Brain pericyte (primary cell): ENCODE measurements around the gene CARS2.
A peak's percentile ranks its signal among the peaks of the same experiment; 100 is the strongest.
"Not testable (repeated sequence)": the region's sequence is repeated elsewhere in the genome, so short reads cannot be mapped to it uniquely, and the experiment has no call there.

Experiments used
- DNase-seq: peaks from one replicate; pipeline ENCODE4 v3.0.0-alpha.2; 2012; ENCODE audit warnings: low read depth, low spot score

CARS2 gene

DNA sequence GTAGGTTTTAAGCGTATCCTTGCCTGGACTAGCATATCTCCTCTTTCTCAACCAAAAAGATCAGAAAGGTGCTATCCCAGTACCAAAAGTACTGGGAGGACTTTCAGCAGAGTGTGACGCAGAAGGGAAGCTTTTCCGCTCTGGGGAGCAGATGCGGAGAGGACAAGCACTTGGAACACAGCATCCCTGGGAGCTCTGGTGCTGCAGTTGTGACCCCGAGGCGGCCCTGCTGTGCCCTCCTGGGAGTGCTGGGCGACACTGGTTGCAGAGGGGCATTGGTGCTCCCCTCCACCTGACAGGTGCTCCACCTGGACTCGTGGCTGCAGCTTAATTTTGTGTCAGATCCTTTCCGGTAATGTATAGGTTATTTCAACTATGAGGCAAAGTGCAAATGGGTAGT, 87.1 kb downstream of the CARS2 start:
- no peak for DNase-seq

DNA sequence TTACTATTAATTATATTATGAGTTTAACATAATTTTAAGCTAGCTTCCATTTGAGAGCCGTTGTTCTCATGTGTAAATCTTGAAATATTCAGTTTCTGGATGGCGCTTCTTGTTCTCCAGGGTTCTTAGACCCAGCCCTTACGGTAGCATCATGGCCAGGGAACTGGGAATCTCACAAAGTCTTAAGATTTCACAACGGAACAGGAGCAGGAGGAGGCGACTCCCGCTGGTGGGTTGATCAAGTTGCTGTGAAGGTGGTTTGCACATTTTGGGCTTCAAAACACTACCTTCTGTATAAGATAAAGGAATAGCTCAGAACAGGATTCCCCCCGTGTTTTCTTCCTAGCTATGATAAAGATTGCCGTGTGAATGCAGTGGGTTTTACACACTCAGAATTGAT, 87.7 kb downstream of the CARS2 start:
- no peak for DNase-seq

DNA sequence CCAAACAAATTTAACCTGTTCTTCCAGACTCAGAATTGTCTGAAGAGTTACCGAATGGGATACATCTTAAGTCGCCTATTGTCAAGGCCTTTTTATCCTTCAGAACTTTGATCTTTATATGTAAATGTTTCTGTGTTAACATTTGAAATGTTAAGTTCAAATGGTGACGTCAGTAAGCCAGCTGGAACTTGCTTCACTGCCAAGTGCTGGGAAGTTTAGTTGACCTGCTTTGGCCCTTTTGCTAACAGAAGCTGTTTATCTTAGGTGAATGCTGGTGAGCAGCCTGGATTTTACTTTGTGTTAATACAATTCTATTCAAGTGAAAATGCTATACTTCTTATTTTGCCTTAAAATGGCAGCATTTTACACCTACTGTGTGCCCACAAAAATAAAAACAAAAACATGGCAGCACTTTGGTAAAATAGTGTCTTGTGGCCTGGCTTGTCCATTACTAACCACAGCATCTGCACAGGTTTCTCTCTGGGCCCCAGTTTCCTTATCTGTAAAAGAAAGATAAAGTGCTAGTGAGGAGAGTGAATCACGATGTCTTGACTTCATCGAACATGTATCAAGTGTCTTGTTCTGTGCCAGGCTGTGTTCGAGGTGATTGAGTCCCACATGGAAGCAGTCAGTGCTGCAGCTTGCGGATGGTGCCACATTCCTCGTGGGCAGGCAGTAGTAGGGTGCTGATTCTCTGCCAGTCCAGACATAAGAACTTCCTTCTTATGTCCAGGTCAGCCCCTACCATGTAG, 88.4 kb downstream of the CARS2 start:
- DNase-seq, result peak; percentile 83

DNA sequence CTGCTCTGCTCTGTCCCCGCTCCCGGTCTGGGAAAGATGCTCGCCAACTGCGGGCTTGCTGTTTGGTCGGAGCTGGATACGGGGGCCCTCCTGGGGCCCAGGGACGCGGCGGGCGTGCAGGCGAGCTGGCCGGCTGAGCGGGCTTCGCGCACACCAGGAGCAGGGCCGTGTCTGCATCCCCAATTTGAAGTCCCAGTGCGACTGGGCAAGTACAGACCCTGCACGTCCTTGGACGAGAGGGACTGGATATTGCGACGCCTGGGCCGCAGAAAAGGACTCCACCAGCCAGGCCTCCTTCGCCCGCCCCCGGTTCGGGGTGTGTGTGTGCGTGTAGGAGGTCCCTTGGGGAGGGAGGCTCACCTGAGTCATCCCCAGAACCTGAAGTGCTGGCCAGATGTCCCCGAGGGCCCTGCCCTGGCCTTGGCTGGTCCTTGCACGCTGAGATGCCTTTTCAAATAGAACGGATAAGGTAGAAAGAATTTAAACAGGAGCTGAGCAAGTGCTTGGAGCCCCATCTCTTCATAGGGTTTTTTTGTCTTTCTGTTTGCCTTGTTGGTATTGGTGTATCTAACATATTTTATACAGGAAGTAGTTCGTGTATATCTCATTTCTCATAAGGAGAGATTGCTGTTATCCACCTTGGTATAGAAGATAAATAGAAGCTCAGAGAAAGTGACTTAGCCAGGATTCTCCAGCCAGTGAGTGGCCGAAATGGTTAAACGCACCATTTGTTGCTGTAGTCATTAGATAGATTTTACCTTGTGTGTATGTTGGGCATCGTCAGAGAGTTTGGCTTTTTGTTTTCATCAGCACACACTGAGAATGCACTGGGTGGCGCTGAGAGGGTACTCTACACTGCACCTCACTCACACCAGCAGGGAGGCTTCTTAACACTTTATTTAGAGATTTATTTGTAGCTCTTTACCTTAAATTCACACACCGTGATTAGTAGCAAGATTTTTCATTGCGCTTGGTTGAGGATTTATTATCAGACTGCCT, 89.5 kb downstream of the CARS2 start:
- no peak for DNase-seq

DNA sequence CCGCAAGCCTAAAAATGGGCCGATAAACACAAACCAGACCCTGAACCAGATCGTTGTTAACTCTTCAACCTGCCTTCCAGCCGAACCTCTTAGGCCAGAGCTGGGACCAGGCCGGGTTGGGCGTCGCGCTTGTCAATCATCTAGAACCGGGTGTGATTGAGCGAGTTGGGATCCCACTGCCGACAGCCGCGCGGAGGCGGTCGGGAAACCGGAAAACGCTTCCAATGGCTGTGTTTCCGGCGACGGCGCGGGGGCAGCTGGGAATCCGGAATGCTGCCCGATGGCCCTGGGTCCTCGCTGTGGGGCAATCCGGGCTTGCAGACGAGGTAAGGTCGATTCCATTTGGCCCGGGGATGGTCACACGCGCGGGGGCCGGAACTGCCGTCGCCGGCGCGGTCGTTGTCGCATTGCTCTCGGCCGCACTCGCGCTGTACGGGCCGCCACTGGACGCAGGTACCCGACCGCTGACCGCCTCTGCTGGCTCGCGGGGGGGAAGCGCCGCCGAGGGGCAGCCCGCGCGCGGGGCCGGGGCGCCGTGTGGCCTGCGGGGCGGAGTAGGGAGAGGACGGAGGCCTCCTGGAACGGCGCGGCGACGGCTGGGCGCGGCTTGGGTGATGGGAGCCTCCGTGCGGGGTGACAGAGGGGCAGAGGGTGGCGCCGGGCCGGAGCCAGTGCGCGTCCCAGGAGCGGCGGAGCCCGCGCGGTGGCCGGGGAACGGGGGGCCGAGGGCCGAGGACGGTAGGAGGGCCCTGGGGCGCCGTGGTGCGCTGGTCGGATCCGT, 90.4 kb downstream of the CARS2 start, which contains the start of gene NAXD:
TSS of gene NAXD (plus strand) at position 224 of the 781 bp plus-strand sequence. CDS start at position 281, 57 bp downstream.
- DNase-seq, result peak; percentile 78

DNA sequence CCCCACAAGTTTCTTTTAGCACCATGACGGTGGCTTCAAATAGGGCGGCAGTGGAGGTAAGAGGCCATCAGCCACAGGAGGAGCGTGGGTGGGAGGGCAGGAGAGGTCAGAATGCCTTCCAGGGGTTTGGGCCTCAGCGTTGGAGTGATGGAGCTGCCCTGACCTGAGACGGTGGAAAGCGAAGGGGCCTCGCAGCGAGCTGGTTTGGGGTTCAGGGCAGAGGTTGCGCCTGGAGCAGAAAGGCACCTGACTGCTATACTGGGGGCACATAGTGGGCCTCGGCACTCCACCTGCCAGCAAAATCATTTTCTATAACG, 91.0 kb downstream of the CARS2 start:
- no peak for DNase-seq

DNA sequence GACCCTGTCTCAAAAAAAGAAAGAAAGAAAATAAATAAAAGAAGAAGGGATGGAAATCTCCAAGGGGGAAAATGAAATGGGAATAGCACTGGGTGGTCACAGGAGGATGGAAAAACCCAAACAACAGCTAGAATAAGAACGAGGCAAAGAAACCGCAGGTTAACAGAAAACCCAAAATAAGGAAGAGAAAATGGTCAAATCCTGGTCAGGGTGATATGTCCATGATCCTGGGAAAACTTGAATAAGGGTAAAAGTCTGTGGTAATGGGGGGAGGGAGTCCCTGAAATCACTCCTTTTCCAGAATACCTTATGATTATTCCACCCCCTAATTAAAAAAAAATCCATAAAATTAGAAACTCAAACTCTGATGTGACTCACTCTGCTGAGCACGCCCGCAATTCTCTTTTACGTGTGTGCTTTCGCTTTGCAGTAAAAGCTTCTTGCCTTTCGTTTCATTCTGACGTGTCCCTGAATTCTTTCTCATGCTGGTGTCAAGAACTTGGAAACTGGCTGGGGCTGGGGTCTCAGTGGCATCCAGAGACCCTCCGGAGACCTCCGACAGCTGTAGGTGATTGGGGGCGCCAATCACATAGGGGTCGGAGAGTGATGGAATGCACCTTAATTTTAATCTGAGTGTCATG, 94.8 kb downstream of the CARS2 start:
- DNase-seq, result no peak

DNA sequence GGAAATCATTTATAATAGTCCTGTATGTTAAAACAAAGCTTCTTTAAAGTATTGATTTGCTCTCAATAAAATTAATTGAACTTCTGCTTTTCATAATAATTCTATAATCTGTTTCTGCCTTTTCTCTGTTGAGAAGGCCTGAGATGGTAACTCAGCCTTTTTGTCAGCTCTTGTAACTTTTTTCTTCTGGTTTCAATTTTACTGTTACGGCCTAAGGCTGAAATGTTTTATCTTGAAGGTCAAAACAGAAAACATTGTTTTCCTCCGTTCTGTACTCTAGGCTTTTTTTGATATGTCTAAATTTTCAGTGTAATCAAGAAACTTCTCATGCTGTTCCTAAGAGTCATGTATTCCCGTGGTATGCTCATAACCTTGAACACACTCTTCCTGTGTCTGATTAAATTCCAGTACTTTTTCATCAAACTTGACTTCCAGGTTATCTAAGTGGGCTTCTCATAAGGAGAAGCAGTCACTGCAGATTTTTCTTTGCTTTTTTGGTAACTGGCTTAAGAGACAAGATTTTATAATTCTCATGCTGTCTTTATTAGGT, 98.2 kb downstream of the CARS2 start:
- no peak for DNase-seq

DNA sequence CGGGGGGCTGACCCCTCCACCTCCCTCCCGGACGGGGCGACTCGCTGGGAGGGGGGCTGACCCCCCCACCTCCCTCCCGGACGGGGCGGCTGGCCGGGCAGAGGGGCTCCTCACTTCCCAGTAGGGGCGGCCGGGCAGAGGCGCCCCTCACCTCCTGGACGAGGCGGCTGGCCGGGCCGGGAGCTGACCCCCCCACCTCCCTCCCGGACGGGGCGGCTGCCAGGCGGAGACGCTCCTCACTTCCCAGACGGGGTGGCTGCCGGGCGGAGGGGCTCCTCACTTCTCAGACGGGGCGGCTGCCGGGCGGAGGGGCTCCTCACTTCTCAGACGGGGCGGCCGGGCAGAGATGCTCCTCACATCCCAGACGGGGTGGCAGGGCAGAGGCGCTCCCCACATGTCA, 99.6 kb downstream of the CARS2 start:
- DNase-seq, result not testable (repeated sequence)

DNA sequence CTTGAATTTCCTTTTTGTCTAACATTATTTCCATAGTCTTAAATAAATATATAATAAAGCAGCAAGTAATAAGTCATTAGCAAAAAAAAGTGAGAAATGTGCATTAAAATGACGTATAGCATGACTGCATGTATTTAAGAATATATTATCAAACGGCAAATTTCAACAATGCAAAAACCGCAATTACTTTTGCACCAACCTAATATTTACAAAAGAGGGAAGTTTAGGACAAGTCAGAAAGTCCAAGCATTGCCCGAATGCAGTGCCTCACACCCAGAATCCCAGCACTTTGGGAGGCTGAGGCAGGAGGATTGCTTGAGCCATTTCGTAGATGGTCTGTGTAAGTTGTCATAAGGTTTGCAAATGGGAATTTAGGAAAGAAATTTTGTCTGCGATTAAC, 100.8 kb downstream of the CARS2 start:
- DNase-seq, result no peak

DNA sequence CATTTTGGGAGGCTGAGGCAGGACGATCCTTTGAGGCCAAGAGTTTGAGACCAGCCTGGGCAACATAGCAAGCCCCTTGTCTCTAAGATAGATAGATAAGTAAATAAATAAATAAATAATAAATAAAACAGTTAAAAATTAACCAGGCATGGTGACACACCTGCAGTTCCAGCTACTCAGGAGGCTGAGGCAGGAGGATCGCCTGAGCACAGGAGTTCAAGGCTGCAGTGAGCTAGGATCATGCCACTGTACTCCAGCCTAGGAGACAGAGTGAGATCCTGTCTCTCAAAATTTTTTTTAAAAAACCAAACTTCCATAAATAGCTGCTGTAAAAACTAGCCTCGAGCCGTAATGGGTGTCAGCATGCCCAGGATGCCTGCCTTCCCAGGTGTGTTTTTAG, 104.9 kb downstream of the CARS2 start:
- DNase-seq, result no peak

DNA sequence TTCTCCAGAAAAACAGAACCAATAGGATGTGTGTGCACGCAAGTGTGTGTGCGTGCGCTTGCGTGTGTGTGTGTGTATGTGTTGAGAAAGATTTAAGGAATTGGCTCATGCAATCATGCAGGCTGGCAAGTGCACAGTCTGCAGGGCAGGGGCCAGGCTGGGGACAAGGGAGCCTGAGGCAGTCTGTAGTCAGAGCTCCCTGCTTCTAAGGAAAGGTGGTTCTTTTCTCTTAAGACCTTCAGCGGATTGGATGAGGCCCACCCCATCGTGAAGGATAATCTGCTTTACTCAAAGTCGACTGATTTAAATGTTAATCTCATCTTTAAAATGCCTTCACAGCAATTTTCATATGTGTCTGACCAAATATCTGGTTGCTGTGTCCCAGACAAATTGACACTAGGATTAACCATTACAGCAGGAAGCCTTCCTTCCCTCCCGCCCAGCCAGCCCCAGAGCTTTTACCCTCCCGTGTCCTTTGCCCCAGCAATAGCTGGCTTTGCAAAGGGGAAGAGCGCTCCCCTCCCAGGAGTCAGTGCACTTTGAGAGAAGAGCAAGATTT, 105.6 kb downstream of the CARS2 start:
- no peak for DNase-seq

DNA sequence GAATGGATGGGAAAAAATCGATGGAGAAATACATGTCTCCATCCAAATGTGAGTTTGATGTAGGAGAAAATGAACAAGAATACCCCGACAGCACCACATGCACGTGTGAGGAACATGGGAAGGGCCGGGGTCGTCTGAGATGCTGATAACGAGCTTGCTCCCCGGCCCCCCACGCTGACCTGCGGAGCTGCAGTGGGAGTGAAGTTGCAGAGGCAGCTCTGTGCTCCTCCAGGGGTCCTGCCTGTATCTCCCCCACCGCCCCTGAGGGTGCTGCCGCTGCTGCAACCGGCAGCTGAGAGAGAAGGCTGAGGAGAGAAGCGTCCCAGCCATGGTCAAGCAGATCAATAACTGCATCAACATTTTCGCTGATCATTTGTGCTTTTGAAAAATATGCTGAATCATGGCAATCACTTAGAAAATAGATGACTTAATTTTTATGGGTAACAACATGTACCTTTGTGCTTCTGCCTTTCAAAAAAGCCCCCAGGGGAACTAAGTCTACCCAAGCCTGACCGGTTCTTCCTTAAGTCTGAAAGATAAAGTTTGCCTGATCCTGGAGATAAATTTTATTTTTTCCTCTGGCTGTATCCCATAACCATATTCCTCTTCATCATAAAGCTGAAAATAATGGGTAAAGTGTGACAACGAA, 108.8 kb downstream of the CARS2 start:
- no peak for DNase-seq

DNA sequence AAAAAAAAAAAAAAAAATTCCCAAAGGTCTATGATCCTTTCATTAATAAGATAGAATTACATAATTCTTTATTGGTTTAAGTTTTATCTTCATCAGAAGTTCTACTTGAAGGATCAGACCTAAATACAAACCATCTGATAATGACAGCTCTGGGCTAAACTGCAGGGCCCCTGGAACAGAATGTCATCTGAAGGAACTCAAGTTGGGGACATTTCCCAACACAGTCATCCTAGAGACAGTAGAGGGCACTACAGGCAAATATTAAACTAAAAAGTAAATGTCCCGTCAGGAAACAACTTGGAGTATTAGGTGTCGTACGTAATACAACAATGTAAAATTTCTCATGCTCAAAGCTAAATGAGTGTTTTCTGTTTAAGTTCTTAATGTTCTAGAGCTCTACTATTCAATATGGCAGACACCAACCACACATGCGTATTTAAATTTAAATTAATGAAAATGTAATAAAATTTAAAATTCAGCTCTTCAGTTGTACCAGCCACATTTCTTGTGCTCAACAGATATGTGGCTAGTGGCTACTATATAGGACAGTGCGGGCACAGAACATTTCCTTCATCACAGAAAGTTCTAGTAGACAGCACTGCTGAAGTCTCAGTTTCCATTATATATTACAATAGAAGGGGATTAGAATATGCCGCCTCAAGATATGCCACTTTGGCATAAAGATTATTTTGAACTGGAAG, 112.3 kb downstream of the CARS2 start:
- no peak for DNase-seq

DNA sequence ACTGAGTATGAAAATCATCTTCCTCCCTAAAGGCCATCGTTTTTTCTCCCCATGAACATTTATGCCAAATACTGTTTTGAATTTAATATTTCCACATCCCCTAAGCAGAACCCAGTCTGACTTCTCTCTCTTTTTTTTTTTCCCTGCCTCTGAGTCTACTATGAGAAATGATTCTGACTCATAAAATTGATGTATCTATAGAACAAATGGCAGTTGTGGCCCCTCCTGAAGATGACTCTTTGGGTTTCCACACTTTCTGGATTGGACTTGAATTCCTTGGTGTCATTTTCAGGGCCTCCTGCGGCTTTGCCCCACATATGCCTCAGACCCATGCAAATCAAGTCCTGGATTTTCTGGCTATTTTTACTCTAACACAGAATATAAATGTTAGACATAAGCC, 113.3 kb downstream of the CARS2 start:
- DNase-seq, result no peak
